Liver (tissue), 9 donors: Measurements from ENCODE around the gene NOP16. TPM values are rescaled to one million over a fixed set of nuclear protein-coding genes. Genes with fewer than 3 reads are reported as not detected.

ENCODE experiments used
- DNase-seq: peaks from one replicate; pipeline ENCODE4 v3.0.0-alpha.2; 2017; ENCODE audit warnings: low spot score
- H3K27ac ChIP-seq, 2 donors: one replicate each; pipeline ENCODE4 v1.7.0; 2013; ENCODE audit warnings: inconsistent platforms in 2 of 2, low read length in 2 of 2, control low read depth in 1 of 2, low read depth in 1 of 2, mild to moderate bottlenecking in 1 of 2
- H3K27me3 ChIP-seq, 4 donors: one replicate each; pipeline versions ENCODE4 v1.6.1 to v1.7.0; 2013; ENCODE audit warnings: low read length in 3 of 4, inconsistent platforms in 1 of 4, mild to moderate bottlenecking in 1 of 4, moderate library complexity in 1 of 4; ENCODE audit not compliant: control insufficient read depth in 4 of 4, insufficient read depth in 4 of 4
- H3K36me3 ChIP-seq, 4 donors: one replicate each; pipeline versions ENCODE4 v1.6.1 to v1.7.0; 2013; ENCODE audit warnings: low read length in 3 of 4, mild to moderate bottlenecking in 3 of 4, low read depth in 1 of 4, moderate library complexity in 1 of 4; ENCODE audit not compliant: control insufficient read depth in 4 of 4, insufficient read depth in 3 of 4
- H3K4me1 ChIP-seq, 4 donors: one replicate each; pipeline versions ENCODE4 v1.6.1 to v1.7.0; 2013; ENCODE audit warnings: low read length in 3 of 4, mild to moderate bottlenecking in 3 of 4, moderate library complexity in 1 of 4; ENCODE audit not compliant: control insufficient read depth in 4 of 4, insufficient read depth in 4 of 4
- H3K4me3 ChIP-seq, 3 donors: one replicate each; pipeline versions ENCODE4 v1.6.1 to v1.7.0; 2013; ENCODE audit warnings: low read length in 3 of 3, control low read depth in 1 of 3, low read depth in 1 of 3, mild to moderate bottlenecking in 1 of 3
- H3K9ac ChIP-seq, 2 donors: one replicate each; pipeline ENCODE4 v1.7.0; 2013; ENCODE audit warnings: low read length in 2 of 2, mild to moderate bottlenecking in 2 of 2, moderate library complexity in 2 of 2, control low read depth in 1 of 2, low read depth in 1 of 2
- H3K9me3 ChIP-seq, 4 donors: one replicate each; pipeline versions ENCODE4 v1.6.1 to v1.7.0; 2013; ENCODE audit warnings: low read length in 3 of 4; ENCODE audit not compliant: control insufficient read depth in 4 of 4
- EGR1 ChIP-seq, 2 donors: IDR thresholded peaks; 2 replicates each; pipeline ENCODE4 v1.6.1; 2016 to 2018; ENCODE audit warnings: antibody characterized with exemption in 2 of 2, low read depth in 2 of 2
- FOXA1 ChIP-seq: IDR thresholded peaks from 2 replicates; pipeline ENCODE4 v1.6.1; 2016; ENCODE audit warnings: antibody characterized with exemption
- FOXA2 ChIP-seq: IDR thresholded peaks from 2 replicates; pipeline ENCODE4 v1.6.1; 2016; ENCODE audit warnings: antibody characterized with exemption
- GABPA ChIP-seq, 2 donors: IDR thresholded peaks in 1 of 2; conservative IDR thresholded peaks in 1 of 2; 2 replicates each; pipeline ENCODE4 v1.6.1; 2016; ENCODE audit warnings: antibody characterized with exemption in 2 of 2, mild to moderate bottlenecking in 1 of 2, moderate library complexity in 1 of 2
- HNF4A ChIP-seq, 2 donors: conservative IDR thresholded peaks; 2 replicates each; pipeline ENCODE4 v1.6.1; 2016; ENCODE audit warnings: antibody characterized with exemption in 2 of 2, mild to moderate bottlenecking in 2 of 2
- HNF4G ChIP-seq: IDR thresholded peaks from 2 replicates; pipeline ENCODE4 v1.6.1; 2016; ENCODE audit warnings: antibody characterized with exemption
- JUND ChIP-seq, 2 donors: IDR thresholded peaks; 2 replicates each; pipeline ENCODE4 v1.6.1; 2016; ENCODE audit warnings: antibody characterized with exemption in 2 of 2
- NR2F2 ChIP-seq: IDR thresholded peaks from 2 replicates; pipeline ENCODE4 v1.6.1; 2016; ENCODE audit warnings: antibody characterized with exemption
- RAD21 ChIP-seq, 2 donors: IDR thresholded peaks; 2 replicates each; pipeline ENCODE4 v1.6.1; 2016; ENCODE audit warnings: antibody characterized with exemption in 2 of 2, mild to moderate bottlenecking in 2 of 2
- RXRA ChIP-seq, 2 donors: IDR thresholded peaks; 2 replicates each; pipeline ENCODE4 v1.6.1; 2017 to 2018; ENCODE audit warnings: antibody characterized with exemption in 2 of 2, mild to moderate bottlenecking in 1 of 2
- SP1 ChIP-seq: IDR thresholded peaks from 2 replicates; pipeline ENCODE4 v1.6.1; 2018; ENCODE audit warnings: antibody characterized with exemption, mild to moderate bottlenecking
- TAF1 ChIP-seq: conservative IDR thresholded peaks from 2 replicates; pipeline ENCODE4 v1.6.1; 2016; ENCODE audit warnings: antibody characterized with exemption, mild to moderate bottlenecking
- YY1 ChIP-seq: IDR thresholded peaks from 2 replicates; pipeline ENCODE4 v1.6.1; 2016; ENCODE audit warnings: antibody characterized with exemption, mild to moderate bottlenecking
- WGBS: extraction: QIAGEN DNeasy Blood & Tissue Kit; methylation state at CpG from one replicate; pipeline ENCODE4 v1.1.7; 2013; 5-methylcytosine and 5-hydroxymethylcytosine counted together
- polyA plus RNA-seq, 2 donors: library from polyadenylated mRNA; stranded (reverse) in 1 of 2; unstranded in 1 of 2; fragments of 200-250 nt in 1 of 2; fragments of >200 nt in 1 of 2; fragmentation: Nextera tagmentation in 1 of 2; extraction: Ambion mirVana in 1 of 2; gene quantifications; one replicate each; pipeline versions ENCODE4 v1.2.1 to v1.2.3, GENCODE V29; 2013 to 2015
- total RNA-seq, 2 donors: library from RNA; depleted of rRNA; stranded (reverse); fragments of >200 nt; gene quantifications; one replicate each; pipeline ENCODE4 v1.2.3, GENCODE V29; 2014
- TF ChIP-seq, protein P1 (sequence below): IDR thresholded peaks from 2 replicates; pipeline ENCODE4 v1.6.1; 2016; ENCODE audit warnings: antibody characterized with exemption
- TF ChIP-seq, protein P2 (sequence below): fragments of 150-350 bp; IDR thresholded peaks from 2 replicates; pipeline ENCODE4 v1.5.1; 2017; ENCODE audit warnings: improper control_type of control experiment, low read depth, low read length; ENCODE audit not compliant: missing input control
- TF ChIP-seq, protein P3 (sequence below): IDR thresholded peaks from 2 replicates; pipeline ENCODE4 v1.6.1; 2016; ENCODE audit warnings: antibody characterized with exemption
- TF ChIP-seq, protein P4 (sequence below): IDR thresholded peaks from 2 replicates; pipeline ENCODE4 v1.6.1; 2016; ENCODE audit warnings: antibody characterized with exemption, mild to moderate bottlenecking
- TF ChIP-seq, protein P5 (sequence below): IDR thresholded peaks from 2 replicates; pipeline ENCODE4 v1.6.1; 2016; ENCODE audit warnings: antibody characterized with exemption
- donor health status: healthy.
- donor health status: healthy.
- donor health status: healthy.
- donor health status: healthy.
- donor health status: healthy.

The NOP16 gene
- total and polyA plus RNA-seq, 4 donors: 6.1 to 41.2 (median 17.2) TPM

DNA sequence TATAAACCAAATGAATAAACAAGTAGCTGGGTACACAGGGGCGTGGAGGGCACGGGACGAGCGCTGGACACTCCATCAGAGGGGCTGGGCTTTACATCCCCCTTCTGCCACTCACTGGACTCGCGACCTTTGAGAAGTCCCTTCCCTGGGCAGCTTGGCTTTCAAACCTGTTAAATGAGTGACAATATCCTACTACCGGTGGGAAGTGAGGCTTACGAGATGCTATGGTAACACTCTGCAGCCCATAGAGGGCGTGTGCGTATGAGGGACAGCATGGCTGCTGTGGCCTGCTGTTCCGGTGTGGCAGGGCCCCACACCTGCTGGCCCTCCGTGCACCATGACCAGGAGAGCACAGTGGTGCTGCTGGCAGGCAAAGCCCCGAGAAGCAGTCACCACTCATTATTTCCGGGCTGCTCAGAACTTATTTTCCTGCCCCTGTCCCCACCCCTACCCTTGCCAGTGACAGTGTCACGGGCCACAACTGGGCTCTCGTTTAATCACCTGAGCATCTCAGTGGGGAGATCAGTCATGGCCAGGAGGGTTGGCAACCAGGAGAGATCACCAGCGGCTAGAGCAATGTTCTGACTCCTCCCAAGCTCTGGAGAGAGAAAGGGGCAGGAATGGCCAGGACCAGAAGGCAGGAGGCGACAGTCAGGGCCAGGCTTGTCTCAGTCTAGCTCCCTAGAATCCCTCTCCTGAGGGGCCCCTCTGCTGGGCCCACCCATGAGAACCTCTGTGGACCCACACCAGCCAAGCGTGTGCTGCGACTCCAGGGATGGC lies 17.4 kb upstream of the NOP16 start:
- WGBS: 87% methylated on average over 20 of the region's 20 CpGs
- peaks cover 3 to 28% (median 8%) of the 10 kb centered on the region in 4 donors for H3K36me3 ChIP-seq
- peaks cover 0 to 3% (median 2%) of the 10 kb centered on the region in 4 donors for H3K4me1 ChIP-seq
- H3K4me3 ChIP-seq: no peak overlapping the region
- H3K9me3 ChIP-seq: no peaks in the 10 kb centered on the region
- no peaks in the 10 kb centered on the region for H3K27me3 ChIP-seq
- no peak overlapping the region for H3K27ac ChIP-seq
- TF ChIP-seq, protein P1, sequence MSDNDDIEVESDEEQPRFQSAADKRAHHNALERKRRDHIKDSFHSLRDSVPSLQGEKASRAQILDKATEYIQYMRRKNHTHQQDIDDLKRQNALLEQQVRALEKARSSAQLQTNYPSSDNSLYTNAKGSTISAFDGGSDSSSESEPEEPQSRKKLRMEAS: no peak
- TF ChIP-seq, protein P2, sequence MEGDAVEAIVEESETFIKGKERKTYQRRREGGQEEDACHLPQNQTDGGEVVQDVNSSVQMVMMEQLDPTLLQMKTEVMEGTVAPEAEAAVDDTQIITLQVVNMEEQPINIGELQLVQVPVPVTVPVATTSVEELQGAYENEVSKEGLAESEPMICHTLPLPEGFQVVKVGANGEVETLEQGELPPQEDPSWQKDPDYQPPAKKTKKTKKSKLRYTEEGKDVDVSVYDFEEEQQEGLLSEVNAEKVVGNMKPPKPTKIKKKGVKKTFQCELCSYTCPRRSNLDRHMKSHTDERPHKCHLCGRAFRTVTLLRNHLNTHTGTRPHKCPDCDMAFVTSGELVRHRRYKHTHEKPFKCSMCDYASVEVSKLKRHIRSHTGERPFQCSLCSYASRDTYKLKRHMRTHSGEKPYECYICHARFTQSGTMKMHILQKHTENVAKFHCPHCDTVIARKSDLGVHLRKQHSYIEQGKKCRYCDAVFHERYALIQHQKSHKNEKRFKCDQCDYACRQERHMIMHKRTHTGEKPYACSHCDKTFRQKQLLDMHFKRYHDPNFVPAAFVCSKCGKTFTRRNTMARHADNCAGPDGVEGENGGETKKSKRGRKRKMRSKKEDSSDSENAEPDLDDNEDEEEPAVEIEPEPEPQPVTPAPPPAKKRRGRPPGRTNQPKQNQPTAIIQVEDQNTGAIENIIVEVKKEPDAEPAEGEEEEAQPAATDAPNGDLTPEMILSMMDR: no peak
- no peak overlapping the region for H3K9ac ChIP-seq
- no peak for DNase-seq

DNA sequence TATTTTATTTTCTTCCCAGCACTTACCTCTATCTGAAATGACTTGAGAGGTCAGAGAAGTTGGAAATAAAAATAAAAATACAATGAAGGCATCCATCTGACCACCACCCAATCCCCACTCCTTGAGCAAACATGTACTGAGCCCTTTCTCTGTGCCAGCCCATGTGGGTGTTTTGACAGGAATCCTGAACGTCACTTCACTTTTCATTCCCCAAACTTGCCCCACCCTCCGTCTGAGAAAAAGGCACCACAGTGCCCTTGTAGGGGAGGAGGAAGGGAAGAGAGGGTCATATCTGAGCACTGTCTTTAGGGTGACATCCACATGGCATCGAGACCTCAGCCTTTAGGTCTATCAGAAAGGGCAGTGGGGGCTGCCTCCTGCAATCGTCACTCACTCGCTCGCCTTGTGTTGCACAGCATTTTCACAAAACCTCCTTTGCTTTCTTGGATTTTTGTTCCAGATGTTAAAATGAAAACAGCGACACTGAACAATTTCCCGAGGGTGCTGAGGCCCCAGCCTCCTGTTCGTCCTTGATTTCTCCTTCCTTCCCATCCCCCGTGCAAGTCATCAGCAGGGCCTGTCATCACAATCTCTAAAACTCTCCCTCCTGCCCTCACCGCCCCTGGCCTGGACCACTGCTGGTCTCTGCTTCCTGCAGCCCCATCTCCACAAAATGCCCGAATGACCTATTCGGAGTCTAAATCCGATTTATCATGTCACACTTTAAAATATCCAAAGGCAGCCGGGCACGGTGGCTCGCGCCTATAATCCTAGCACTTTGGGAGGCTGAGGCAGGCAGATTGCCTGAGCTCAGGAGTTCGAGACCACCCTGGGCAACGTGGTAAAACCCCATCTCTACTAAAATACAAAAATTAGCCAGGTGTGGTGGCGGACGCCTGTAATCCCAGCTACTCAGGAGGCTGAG lies 13.1 kb upstream of the NOP16 start:
- Histone ChIP-seq H3K36me3 (peaks cover 1 to 16% (median 4%) of the 10 kb centered on the region in 4 donors), H3K9ac (no peak overlapping the region), H3K4me3 (no peak overlapping the region), H3K9me3 (no peaks in the 10 kb centered on the region), H3K27ac (no peak overlapping the region), H3K27me3 (no peaks in the 10 kb centered on the region), H3K4me1 (peaks cover 0 to 3% (median 2%) of the 10 kb centered on the region in 4 donors)
- DNase-seq: no peak
- 93% methylated on average over 22 of the region's 22 CpGs for WGBS
- no peak for TF ChIP-seq GABPA (IDR thresholded peaks at IDR 0.05 in 1 of 2, conservative IDR thresholded peaks at IDR 0.05 in 1 of 2)
- TF ChIP-seq RAD21 (IDR thresholded peaks at IDR 0.05): no peak
- no peak for TF ChIP-seq FOXA1
- TF ChIP-seq YY1: no peak
- no peak for TF ChIP-seq FOXA2
- TF ChIP-seq, protein P3, sequence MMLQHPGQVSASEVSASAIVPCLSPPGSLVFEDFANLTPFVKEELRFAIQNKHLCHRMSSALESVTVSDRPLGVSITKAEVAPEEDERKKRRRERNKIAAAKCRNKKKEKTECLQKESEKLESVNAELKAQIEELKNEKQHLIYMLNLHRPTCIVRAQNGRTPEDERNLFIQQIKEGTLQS: no peak
- no peak for TF ChIP-seq NR2F2
- TF ChIP-seq, protein P4, sequence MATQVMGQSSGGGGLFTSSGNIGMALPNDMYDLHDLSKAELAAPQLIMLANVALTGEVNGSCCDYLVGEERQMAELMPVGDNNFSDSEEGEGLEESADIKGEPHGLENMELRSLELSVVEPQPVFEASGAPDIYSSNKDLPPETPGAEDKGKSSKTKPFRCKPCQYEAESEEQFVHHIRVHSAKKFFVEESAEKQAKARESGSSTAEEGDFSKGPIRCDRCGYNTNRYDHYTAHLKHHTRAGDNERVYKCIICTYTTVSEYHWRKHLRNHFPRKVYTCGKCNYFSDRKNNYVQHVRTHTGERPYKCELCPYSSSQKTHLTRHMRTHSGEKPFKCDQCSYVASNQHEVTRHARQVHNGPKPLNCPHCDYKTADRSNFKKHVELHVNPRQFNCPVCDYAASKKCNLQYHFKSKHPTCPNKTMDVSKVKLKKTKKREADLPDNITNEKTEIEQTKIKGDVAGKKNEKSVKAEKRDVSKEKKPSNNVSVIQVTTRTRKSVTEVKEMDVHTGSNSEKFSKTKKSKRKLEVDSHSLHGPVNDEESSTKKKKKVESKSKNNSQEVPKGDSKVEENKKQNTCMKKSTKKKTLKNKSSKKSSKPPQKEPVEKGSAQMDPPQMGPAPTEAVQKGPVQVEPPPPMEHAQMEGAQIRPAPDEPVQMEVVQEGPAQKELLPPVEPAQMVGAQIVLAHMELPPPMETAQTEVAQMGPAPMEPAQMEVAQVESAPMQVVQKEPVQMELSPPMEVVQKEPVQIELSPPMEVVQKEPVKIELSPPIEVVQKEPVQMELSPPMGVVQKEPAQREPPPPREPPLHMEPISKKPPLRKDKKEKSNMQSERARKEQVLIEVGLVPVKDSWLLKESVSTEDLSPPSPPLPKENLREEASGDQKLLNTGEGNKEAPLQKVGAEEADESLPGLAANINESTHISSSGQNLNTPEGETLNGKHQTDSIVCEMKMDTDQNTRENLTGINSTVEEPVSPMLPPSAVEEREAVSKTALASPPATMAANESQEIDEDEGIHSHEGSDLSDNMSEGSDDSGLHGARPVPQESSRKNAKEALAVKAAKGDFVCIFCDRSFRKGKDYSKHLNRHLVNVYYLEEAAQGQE: no peak
- TF ChIP-seq RXRA (IDR thresholded peaks at IDR 0.05): no peak
- no peak for TF ChIP-seq HNF4A (conservative IDR thresholded peaks at IDR 0.05)
- TF ChIP-seq, protein P2: no peak
- TF ChIP-seq EGR1 (IDR thresholded peaks at IDR 0.05; ENCODE audit: low read depth in 2 of 2): no peak
- no peak for TF ChIP-seq TAF1
- TF ChIP-seq JUND (IDR thresholded peaks at IDR 0.05): no peak
- no peak for TF ChIP-seq HNF4G
- TF ChIP-seq SP1: no peak
- TF ChIP-seq, protein P5, sequence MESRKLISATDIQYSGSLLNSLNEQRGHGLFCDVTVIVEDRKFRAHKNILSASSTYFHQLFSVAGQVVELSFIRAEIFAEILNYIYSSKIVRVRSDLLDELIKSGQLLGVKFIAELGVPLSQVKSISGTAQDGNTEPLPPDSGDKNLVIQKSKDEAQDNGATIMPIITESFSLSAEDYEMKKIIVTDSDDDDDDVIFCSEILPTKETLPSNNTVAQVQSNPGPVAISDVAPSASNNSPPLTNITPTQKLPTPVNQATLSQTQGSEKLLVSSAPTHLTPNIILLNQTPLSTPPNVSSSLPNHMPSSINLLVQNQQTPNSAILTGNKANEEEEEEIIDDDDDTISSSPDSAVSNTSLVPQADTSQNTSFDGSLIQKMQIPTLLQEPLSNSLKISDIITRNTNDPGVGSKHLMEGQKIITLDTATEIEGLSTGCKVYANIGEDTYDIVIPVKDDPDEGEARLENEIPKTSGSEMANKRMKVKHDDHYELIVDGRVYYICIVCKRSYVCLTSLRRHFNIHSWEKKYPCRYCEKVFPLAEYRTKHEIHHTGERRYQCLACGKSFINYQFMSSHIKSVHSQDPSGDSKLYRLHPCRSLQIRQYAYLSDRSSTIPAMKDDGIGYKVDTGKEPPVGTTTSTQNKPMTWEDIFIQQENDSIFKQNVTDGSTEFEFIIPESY: no peak
- TF ChIP-seq, protein P1: no peak
